GM18498 (cell line): ENCODE data around the gene COL24A1.
"Not testable (repeated sequence)": the region's sequence is repeated elsewhere in the genome, so short reads cannot be mapped to it uniquely, and the experiment has no call there.

Experiments used
- ATAC-seq: cut with Tn5 transposase; IDR thresholded peaks from one replicate; pipeline ENCODE4 v1.9.1; 2021; ENCODE audit warnings: mild to moderate bottlenecking, moderate library complexity; ENCODE audit not compliant: unreplicated experiment

The COL24A1 gene

GRCh38 chr1:86000601-86001000, 156.0 kb downstream of the COL24A1 start:
- ATAC-seq: no peak

GRCh38 chr1:85998105-85998855, 158.3 kb downstream of the COL24A1 start:
- no peak for ATAC-seq

GRCh38 chr1:85992791-85993190, 163.8 kb downstream of the COL24A1 start:
- ATAC-seq: peak; percentile 51

GRCh38 chr1:85991261-85991660, 165.3 kb downstream of the COL24A1 start:
- peak; percentile 66 for ATAC-seq

- no peak for ATAC-seq
These were observed 171.9 kb downstream of the COL24A1 start for GRCh38 chr1:85984636-85985035.

- ATAC-seq: no peak
These were observed 173.3 kb downstream of the COL24A1 start for GRCh38 chr1:85983316-85983715.

- ATAC-seq: no peak
These were observed 179.9 kb downstream of the COL24A1 start for GRCh38 chr1:85976516-85977205.

GRCh38 chr1:85975912-85976371, 180.6 kb downstream of the COL24A1 start:
- no peak for ATAC-seq

GRCh38 chr1:85962457-85962856, 194.1 kb downstream of the COL24A1 start:
- ATAC-seq: no peak

GRCh38 chr1:85957760-85958159, 198.8 kb downstream of the COL24A1 start:
- ATAC-seq: peak; percentile 47

GRCh38 chr1:85955218-85955617, 201.4 kb downstream of the COL24A1 start:
- not testable (repeated sequence) for ATAC-seq

- ATAC-seq: no peak
These were observed 204.1 kb downstream of the COL24A1 start for GRCh38 chr1:85952460-85952859.

- ATAC-seq: no peak
These were observed 209.4 kb downstream of the COL24A1 start for GRCh38 chr1:85947186-85947585.

- no peak for ATAC-seq
These were observed 212.6 kb downstream of the COL24A1 start for GRCh38 chr1:85943945-85944344.

- ATAC-seq: no peak
These were observed 213.0 kb downstream of the COL24A1 start for GRCh38 chr1:85943526-85943925.

- no peak for ATAC-seq
These were observed 215.8 kb downstream of the COL24A1 start for GRCh38 chr1:85940656-85941306.

- no peak for ATAC-seq
These were observed 217.7 kb downstream of the COL24A1 start for GRCh38 chr1:85938829-85939228.

GRCh38 chr1:85936470-85936869, 220.1 kb downstream of the COL24A1 start:
- no peak for ATAC-seq

- no peak for ATAC-seq
These were observed 220.5 kb downstream of the COL24A1 start for GRCh38 chr1:85936057-85936456.

GRCh38 chr1:85935234-85935633, 221.3 kb downstream of the COL24A1 start:
- ATAC-seq: no peak

GRCh38 chr1:85934516-85934915, 222.1 kb downstream of the COL24A1 start:
- ATAC-seq: no peak

GRCh38 chr1:85933961-85934360, 222.6 kb downstream of the COL24A1 start:
- ATAC-seq: no peak
